ENCODE results near the gene RFX3. TPM values are rescaled to one million over a fixed set of nuclear protein-coding genes. Genes with fewer than 3 reads are reported as not detected.

The RFX3 gene
- total RNA-seq, 1 donor from 2014 or later, result 11.8 TPM

- Histone ChIP-seq H3K27me3 (no peaks in the 10 kb centered on the region), H3K9me3 (no peaks in the 10 kb centered on the region), H3K4me3 (no peak overlapping the region), H3K4me1 (peaks cover 5% of the 10 kb centered on the region), H3K36me3 (no peaks in the 10 kb centered on the region), H3K27ac (no peak overlapping the region)
- no peak for TF ChIP-seq POLR2AphosphoS5 (IDR thresholded peaks at IDR 0.05; ENCODE audit: insufficient read depth in 1 of 2, low read depth in 1 of 2)
- no peak for TF ChIP-seq CTCF (IDR thresholded peaks at IDR 0.05)
- TF ChIP-seq POLR2A (IDR thresholded peaks at IDR 0.05), result no peak
- intact Hi-C loops (cut with DNase I), result no loop called here
- DNase-seq (ENCODE audit: extremely low spot score in 2 of 2), result no peak
Measured at GRCh38 chr9:3514786-3515185, 11.0 kb downstream of the RFX3 start.

- Histone ChIP-seq H3K27me3 (no peaks in the 10 kb centered on the region), H3K36me3 (no peaks in the 10 kb centered on the region), H3K9me3 (no peaks in the 10 kb centered on the region), H3K27ac (no peak overlapping the region), H3K4me1 (peaks cover 12% of the 10 kb centered on the region), H3K4me3 (no peak overlapping the region)
- intact Hi-C loops (cut with DNase I), result no loop called here
- DNase-seq (ENCODE audit: extremely low spot score in 2 of 2), result no peak
- TF ChIP-seq POLR2A (IDR thresholded peaks at IDR 0.05) (no peak), POLR2AphosphoS5 (IDR thresholded peaks at IDR 0.05; ENCODE audit: insufficient read depth in 1 of 2, low read depth in 1 of 2) (no peak), CTCF (IDR thresholded peaks at IDR 0.05) (no peak)
Measured at GRCh38 chr9:3513265-3513818, 12.5 kb downstream of the RFX3 start.

GRCh38 chr9:3511551-3511950 is 14.2 kb downstream of the RFX3 start:
- intact Hi-C loops (cut with DNase I), result no loop called here
- no peak for DNase-seq (ENCODE audit: extremely low spot score in 2 of 2)
- no peaks in the 10 kb centered on the region for H3K27me3 ChIP-seq
- no peaks in the 10 kb centered on the region for H3K36me3 ChIP-seq
- no peak for TF ChIP-seq POLR2A (IDR thresholded peaks at IDR 0.05)
- TF ChIP-seq POLR2AphosphoS5 (IDR thresholded peaks at IDR 0.05; ENCODE audit: insufficient read depth in 1 of 2, low read depth in 1 of 2), result no peak
- no peak for TF ChIP-seq CTCF (IDR thresholded peaks at IDR 0.05)
- H3K9me3 ChIP-seq, result no peaks in the 10 kb centered on the region
- H3K4me1 ChIP-seq, result peaks cover 7% of the 10 kb centered on the region
- H3K27ac ChIP-seq, result no peak overlapping the region
- H3K4me3 ChIP-seq, result no peak overlapping the region

GRCh38 chr9:3510796-3511195 is 15.0 kb downstream of the RFX3 start:
- H3K27me3 ChIP-seq, result no peaks in the 10 kb centered on the region
- H3K27ac ChIP-seq, result no peak overlapping the region
- DNase-seq (ENCODE audit: extremely low spot score in 2 of 2), result no peak
- no peak overlapping the region for H3K4me3 ChIP-seq
- intact Hi-C loops (cut with DNase I), result no loop called here
- H3K36me3 ChIP-seq, result no peaks in the 10 kb centered on the region
- H3K9me3 ChIP-seq, result no peaks in the 10 kb centered on the region
- TF ChIP-seq POLR2AphosphoS5 (IDR thresholded peaks at IDR 0.05; ENCODE audit: insufficient read depth in 1 of 2, low read depth in 1 of 2), result no peak
- H3K4me1 ChIP-seq, result peaks cover 7% of the 10 kb centered on the region

- TF ChIP-seq POLR2AphosphoS5 (IDR thresholded peaks at IDR 0.05; ENCODE audit: insufficient read depth in 1 of 2, low read depth in 1 of 2) (no peak), POLR2A (IDR thresholded peaks at IDR 0.05) (no peak), CTCF (IDR thresholded peaks at IDR 0.05) (no peak)
- H3K36me3 ChIP-seq, result no peaks in the 10 kb centered on the region
- DNase-seq (ENCODE audit: extremely low spot score in 2 of 2), result no peak
- H3K27me3 ChIP-seq, result no peaks in the 10 kb centered on the region
- H3K4me1 ChIP-seq, result peaks cover 7% of the 10 kb centered on the region
- H3K4me3 ChIP-seq, result no peak overlapping the region
- intact Hi-C loops (cut with DNase I), result no loop called here
- no peak overlapping the region for H3K27ac ChIP-seq
- no peaks in the 10 kb centered on the region for H3K9me3 ChIP-seq
Measured at GRCh38 chr9:3509926-3510325, 15.9 kb downstream of the RFX3 start.
